ENCODE measurements around the gene GTF2F1.
"Not testable (repeated sequence)": the region's sequence is repeated elsewhere in the genome, so short reads cannot be mapped to it uniquely, and the experiment has no call there.

GRCh38 chr19:6400062-6400944 lies 7.3 kb upstream of the GTF2F1 start:
- not testable (repeated sequence) for TF ChIP-seq CTCF (conservative IDR thresholded peaks at IDR 0.05; ENCODE audit: low read depth, low read length); EZH2 (IDR thresholded peaks at IDR 0.05; ENCODE audit: low read length, unreplicated experiment); EZH2phosphoT487 (IDR thresholded peaks at IDR 0.05; ENCODE audit: borderline replicate concordance, low read length)
